ENCODE data around the gene ZNF467.

The ZNF467 gene

DNA sequence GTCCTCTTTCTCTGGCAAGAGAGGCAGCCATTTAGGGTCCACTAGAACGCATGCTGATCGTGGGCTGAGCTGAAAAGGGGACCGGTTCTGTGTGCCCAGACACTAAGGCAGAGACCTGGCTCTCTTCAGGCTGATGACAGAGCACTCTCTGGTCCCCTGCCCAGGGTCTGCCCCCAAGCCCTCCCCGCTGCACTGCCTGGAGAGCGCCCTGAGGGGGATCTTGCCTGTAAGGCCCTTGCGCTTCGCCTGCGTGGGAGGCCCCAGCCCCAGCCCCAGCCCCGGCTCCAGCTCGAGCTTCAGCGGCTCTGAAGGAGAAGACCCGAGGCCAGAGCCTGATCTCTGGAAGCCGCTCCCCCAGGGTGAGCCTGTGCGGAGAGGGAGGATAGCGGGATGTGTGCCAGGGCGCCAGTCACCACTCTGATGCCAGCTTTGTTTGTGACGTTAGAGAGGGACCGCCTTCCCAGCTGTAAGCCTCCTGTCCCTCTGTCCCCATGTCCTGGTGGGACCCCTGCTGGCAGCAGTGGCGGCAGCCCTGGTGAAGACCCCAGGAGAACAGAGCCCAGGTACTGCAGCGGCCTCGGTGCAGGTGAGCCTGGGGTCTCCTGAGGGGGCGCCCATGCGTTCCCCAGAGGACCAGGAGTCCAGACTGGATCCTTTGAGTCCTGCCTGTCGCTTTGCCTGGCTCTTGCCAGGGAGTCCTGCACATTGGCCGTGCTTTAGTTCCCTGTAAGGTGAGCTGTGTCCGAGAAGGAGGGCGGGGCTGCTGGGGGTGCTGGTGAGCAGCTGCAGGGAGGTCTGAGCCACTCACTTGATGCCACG lies 43.2 kb downstream of the ZNF467 start:
- TF ChIP-seq CTCF (conservative IDR thresholded peaks at IDR 0.05; ENCODE audit: low read depth, low read length): no peak
- no peaks in the 10 kb centered on the region for H3K36me3 ChIP-seq (ENCODE audit: insufficient read depth)
- H3K27ac ChIP-seq: no peak overlapping the region
- H2AFZ ChIP-seq (ENCODE audit: low read depth): no peak overlapping the region
- H3K27me3 ChIP-seq (ENCODE audit: insufficient read depth, low read depth): no peaks in the 10 kb centered on the region
- no peaks in the 10 kb centered on the region for H3K4me1 ChIP-seq (ENCODE audit: low read depth, poor library complexity, severe bottlenecking)
- H3K4me2 ChIP-seq: no peak overlapping the region
- H3K79me2 ChIP-seq (ENCODE audit: insufficient read depth, low read depth): no peaks in the 10 kb centered on the region
- no peak overlapping the region for H3K9ac ChIP-seq
- H3K4me3 ChIP-seq (IDR thresholded peaks at IDR 0.05; ENCODE audit: insufficient read depth, low read depth, low read length): no peak overlapping the region
- no peaks in the 10 kb centered on the region for H4K20me1 ChIP-seq (ENCODE audit: insufficient read depth)

GRCh38 chr7:149729586-149729982 lies 43.8 kb downstream of the ZNF467 start:
- no peak for TF ChIP-seq CTCF (conservative IDR thresholded peaks at IDR 0.05; ENCODE audit: low read depth, low read length)
- no peaks in the 10 kb centered on the region for H3K36me3 ChIP-seq (ENCODE audit: insufficient read depth)

DNA sequence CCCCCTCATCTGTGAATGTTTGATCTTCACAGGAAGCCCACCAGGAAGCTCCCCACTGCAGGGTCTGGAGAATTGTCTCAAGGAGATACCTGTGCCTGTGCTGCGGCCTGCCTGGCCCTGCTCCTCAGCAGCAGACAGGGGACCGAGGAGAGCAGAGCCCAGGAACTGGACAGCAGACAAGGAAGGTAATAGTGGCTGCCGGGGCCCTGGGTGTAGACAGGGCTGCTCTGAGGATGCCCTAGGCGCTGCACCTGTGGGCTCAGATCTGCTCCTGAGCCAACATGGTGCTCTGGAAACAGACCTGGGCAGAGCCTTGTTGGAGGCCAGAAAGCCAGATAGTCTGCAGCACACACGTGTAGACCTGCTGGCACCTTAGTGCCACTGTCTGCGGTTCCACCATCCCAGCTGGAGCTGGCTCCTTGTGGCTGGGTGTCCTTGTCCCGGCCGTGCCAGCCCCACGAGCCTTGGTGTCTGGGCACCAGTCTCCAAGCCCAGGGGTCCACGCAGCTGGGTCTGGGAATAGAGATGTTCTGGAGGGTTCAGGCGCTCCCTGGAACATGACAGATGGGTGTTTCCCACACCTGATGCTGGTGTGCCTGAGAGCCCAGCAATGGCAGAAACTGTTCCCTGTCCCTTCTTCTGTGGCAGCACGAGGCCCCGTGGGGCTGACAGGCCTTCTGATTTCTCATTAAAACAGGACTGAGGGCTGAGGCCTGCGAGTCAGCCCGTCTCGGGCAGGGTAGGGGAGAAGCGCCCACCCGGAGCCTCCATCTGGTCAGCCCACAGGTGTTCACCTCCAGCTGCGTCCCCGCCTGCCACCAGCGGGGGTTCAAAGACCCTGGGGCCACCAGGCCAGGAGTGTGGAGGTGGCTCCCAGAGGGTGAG lies 44.7 kb downstream of the ZNF467 start:
- H2AFZ ChIP-seq (ENCODE audit: low read depth): no peak overlapping the region
- no peaks in the 10 kb centered on the region for H3K79me2 ChIP-seq (ENCODE audit: insufficient read depth, low read depth)
- no peak overlapping the region for H3K27ac ChIP-seq
- H3K9ac ChIP-seq: no peak overlapping the region
- TF ChIP-seq CTCF (conservative IDR thresholded peaks at IDR 0.05; ENCODE audit: low read depth, low read length): no peak
- H3K4me1 ChIP-seq (ENCODE audit: low read depth, poor library complexity, severe bottlenecking): no peaks in the 10 kb centered on the region
- no peak overlapping the region for H3K4me3 ChIP-seq (IDR thresholded peaks at IDR 0.05; ENCODE audit: insufficient read depth, low read depth, low read length)
- H3K27me3 ChIP-seq (ENCODE audit: insufficient read depth, low read depth): no peaks in the 10 kb centered on the region
- no peaks in the 10 kb centered on the region for H4K20me1 ChIP-seq (ENCODE audit: insufficient read depth)
- no peaks in the 10 kb centered on the region for H3K36me3 ChIP-seq (ENCODE audit: insufficient read depth)
- no peak overlapping the region for H3K4me2 ChIP-seq

More at GRCh38 chr7:149729586-149729982, 43.8 kb downstream of the ZNF467 start:
- H3K4me2 ChIP-seq: no peak overlapping the region
- H3K4me1 ChIP-seq (ENCODE audit: low read depth, poor library complexity, severe bottlenecking): no peaks in the 10 kb centered on the region
- H4K20me1 ChIP-seq (ENCODE audit: insufficient read depth): no peaks in the 10 kb centered on the region
- no peak overlapping the region for H3K9ac ChIP-seq
- no peaks in the 10 kb centered on the region for H3K79me2 ChIP-seq (ENCODE audit: insufficient read depth, low read depth)
- no peak overlapping the region for H2AFZ ChIP-seq (ENCODE audit: low read depth)
- no peaks in the 10 kb centered on the region for H3K27me3 ChIP-seq (ENCODE audit: insufficient read depth, low read depth)
- no peak overlapping the region for H3K4me3 ChIP-seq (IDR thresholded peaks at IDR 0.05; ENCODE audit: insufficient read depth, low read depth, low read length)
- no peak overlapping the region for H3K27ac ChIP-seq

DNA sequence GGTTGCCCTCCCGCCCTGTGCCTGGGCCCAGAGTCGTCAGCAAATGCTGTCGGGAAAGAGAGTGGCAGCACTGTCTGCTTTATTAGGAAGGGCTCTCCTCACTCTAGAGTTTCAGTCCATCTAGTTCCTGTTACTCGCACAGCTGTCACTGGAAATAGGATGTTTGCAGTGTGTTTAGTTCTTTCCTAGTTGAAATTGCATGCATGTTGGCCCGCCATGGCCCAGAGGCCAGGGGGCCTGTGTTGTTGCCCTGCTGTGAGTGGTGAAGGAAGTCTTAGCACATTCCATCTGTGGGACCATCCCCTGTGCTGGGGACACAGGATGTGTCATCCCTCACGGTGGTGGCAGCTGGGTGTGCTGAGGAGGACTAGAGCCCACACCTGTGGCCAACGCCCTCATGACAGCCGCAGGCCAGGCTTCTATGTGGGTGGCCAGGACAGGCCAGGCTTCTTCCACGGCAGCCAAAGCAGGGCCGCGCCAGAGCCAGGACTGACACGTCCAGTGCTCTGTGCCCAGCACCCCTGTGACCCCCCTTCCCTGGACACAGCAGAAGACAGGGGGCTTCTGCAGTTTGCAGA lies 45.4 kb downstream of the ZNF467 start:
- no peak overlapping the region for H3K9ac ChIP-seq
- no peaks in the 10 kb centered on the region for H3K36me3 ChIP-seq (ENCODE audit: insufficient read depth)
- H3K27me3 ChIP-seq (ENCODE audit: insufficient read depth, low read depth): no peaks in the 10 kb centered on the region
- H3K4me3 ChIP-seq (IDR thresholded peaks at IDR 0.05; ENCODE audit: insufficient read depth, low read depth, low read length): no peak overlapping the region
- no peak overlapping the region for H3K4me2 ChIP-seq
- no peak overlapping the region for H3K27ac ChIP-seq
- H3K79me2 ChIP-seq (ENCODE audit: insufficient read depth, low read depth): no peaks in the 10 kb centered on the region
- no peak for TF ChIP-seq CTCF (conservative IDR thresholded peaks at IDR 0.05; ENCODE audit: low read depth, low read length)
- no peak overlapping the region for H2AFZ ChIP-seq (ENCODE audit: low read depth)
- no peaks in the 10 kb centered on the region for H4K20me1 ChIP-seq (ENCODE audit: insufficient read depth)
- H3K4me1 ChIP-seq (ENCODE audit: low read depth, poor library complexity, severe bottlenecking): no peaks in the 10 kb centered on the region
